NB4 (cell line): ENCODE data around the gene P2RY8.
A peak's percentile ranks its signal among the peaks of the same experiment; 100 is the strongest.
"Not testable (repeated sequence)": the region's sequence is repeated elsewhere in the genome, so short reads cannot be mapped to it uniquely, and the experiment has no call there.

ENCODE experiments used
- DNase-seq: peaks from one replicate; pipeline ENCODE4 v3.0.0; 2010; ENCODE audit warnings: low read depth
- H3K4me3 ChIP-seq: one replicate; pipeline ENCODE4 v1.5.1; 2011; ENCODE audit warnings: mild to moderate bottlenecking, low read depth, low read length, moderate library complexity
- MYC ChIP-seq: IDR thresholded peaks from 2 replicates; pipeline ENCODE4 v1.6.1; 2011; ENCODE audit warnings: low read depth, low read length
- POLR2A ChIP-seq: IDR thresholded peaks from 2 replicates; pipeline ENCODE4 v1.6.1; 2011; ENCODE audit warnings: mild to moderate bottlenecking; ENCODE audit not compliant: insufficient read length; ENCODE audit errors: extremely low read depth
- TF ChIP-seq, protein P1 (sequence below): IDR thresholded peaks from 2 replicates; pipeline ENCODE4 v1.6.1; 2011; ENCODE audit warnings: low read depth, low read length
- TF ChIP-seq, protein P2 (sequence below): IDR thresholded peaks from one replicate; pipeline ENCODE4 v1.5.1; 2012; ENCODE audit warnings: low read depth, low read length

P2RY8 gene

DNA sequence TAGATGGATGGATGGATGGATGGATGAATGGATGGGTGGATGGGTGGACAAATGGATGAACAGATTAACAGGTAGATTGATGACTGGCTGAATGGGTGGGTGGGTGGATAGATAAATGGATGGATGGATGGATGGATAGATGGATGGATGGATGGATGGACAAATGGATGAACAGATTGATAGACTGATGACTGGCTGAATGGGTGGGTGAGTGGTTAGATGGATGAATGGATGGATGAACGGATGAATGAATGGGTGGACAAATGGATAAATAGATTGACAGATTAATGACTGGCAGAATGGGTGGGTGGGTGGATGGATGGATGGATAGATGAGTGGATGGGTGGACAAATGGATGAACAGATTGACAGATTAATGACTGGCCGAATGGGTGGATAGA lies 40.9 kb upstream of the P2RY8 start:
- no peak overlapping the region for H3K4me3 ChIP-seq
- no peak for DNase-seq
- TF ChIP-seq MYC (no peak), POLR2A (no peak)
- TF ChIP-seq, protein P1, sequence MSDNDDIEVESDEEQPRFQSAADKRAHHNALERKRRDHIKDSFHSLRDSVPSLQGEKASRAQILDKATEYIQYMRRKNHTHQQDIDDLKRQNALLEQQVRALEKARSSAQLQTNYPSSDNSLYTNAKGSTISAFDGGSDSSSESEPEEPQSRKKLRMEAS: no peak
- TF ChIP-seq, protein P2, sequence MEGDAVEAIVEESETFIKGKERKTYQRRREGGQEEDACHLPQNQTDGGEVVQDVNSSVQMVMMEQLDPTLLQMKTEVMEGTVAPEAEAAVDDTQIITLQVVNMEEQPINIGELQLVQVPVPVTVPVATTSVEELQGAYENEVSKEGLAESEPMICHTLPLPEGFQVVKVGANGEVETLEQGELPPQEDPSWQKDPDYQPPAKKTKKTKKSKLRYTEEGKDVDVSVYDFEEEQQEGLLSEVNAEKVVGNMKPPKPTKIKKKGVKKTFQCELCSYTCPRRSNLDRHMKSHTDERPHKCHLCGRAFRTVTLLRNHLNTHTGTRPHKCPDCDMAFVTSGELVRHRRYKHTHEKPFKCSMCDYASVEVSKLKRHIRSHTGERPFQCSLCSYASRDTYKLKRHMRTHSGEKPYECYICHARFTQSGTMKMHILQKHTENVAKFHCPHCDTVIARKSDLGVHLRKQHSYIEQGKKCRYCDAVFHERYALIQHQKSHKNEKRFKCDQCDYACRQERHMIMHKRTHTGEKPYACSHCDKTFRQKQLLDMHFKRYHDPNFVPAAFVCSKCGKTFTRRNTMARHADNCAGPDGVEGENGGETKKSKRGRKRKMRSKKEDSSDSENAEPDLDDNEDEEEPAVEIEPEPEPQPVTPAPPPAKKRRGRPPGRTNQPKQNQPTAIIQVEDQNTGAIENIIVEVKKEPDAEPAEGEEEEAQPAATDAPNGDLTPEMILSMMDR: no peak

DNA sequence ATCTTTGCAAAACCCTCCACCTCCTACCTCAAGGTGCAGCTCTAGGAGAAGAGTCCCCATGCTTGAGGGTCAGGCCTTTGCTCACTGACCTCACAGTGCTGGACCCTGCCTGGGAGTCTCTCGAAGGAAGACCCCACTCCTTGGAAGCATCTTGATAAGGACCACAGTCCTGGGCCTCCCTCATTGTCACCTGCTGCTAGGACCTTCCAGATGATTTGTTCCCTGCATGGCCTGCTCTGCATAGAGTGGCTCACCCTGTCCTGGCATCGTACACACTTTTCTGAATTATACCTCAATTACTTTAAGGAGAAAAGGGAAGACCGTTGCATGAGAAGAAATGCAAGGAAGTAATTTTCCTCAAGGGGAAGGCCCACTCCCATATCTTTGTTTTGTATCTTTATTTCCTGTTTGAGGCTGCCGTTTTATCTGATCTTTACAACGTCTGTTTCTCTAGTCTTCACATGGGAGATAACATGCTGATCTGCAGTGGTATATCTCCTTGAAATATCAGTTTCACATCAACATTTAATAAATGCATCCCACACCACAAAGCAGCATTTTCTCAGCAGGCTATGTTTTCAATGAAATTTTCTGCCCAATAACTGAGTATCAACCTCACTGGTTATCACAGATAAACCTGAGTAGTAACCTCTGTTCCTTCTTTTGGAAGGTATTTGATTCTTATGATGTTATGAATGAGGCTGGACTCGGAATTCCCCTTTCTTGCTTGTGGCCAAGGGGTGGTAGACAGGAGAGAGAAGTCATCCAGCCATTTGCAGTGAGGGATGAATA lies 39.4 kb upstream of the P2RY8 start:
- H3K4me3 ChIP-seq: no peak overlapping the region
- DNase-seq: no peak
- no peak for TF ChIP-seq MYC
- TF ChIP-seq, protein P2: no peak

DNA sequence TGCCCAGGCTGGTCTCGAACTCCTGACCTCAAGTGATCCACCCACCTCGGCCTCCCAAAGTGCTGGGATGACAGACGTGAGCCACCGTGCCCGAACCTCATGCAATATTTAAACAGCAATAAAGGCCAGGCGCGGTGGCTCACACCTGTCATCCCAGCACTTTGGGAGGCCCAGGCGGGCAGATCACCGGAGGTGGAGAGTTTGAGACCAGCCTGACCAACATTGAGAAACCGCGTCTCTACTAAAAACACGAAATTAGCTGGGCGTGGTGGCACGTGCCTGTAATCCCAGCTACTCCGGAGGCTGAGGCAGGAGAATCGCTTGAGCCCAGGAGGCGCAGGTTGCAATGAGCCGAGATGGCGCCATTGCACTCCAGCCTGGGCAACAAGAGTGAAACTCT lies 37.2 kb upstream of the P2RY8 start:
- H3K4me3 ChIP-seq, DNase-seq: not testable (repeated sequence)

DNA sequence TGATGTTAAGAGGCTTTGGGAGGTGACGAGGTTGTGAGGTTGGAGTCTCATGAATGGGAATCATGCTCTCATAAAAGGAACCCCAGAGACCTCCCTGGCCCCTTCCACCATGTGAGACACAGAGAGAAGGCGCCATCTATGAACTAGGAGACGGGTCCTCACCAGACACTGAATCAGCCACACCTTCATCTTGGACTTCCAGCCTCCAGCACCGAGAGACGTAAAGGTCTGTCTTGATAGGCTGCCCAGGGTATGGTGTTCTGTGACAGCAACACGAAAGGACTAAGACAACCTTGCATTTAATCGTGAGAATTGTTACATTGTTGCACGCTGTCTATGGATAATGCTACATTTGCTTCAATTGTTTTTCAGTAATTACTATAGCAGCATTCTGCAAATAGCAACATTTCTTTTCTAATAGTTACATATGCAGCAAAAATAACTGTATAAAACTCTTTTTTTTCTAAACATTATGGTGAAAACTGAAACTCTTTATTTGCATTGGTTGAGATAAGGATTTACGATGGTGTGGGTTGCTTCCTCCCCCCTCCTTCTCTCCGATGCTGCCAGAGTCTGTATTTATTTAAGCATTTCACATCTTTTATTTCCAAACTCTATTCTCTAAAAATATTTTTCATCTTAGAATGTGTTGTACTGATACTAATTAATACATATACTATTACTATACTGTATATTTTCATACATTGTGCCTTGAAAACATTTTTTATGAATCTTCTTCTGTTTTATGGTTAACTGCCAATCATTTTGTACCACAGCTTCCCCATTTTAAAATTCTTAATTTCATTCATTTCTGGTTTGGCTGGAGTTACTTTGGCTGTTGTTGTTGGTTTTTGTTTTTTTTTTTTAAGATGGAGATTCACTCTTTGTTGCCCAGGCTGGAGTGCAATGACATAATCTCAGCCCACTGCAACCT lies 28.0 kb upstream of the P2RY8 start:
- peak; percentile 78 for DNase-seq
- peak overlapping the region; percentile 65 for H3K4me3 ChIP-seq

DNA sequence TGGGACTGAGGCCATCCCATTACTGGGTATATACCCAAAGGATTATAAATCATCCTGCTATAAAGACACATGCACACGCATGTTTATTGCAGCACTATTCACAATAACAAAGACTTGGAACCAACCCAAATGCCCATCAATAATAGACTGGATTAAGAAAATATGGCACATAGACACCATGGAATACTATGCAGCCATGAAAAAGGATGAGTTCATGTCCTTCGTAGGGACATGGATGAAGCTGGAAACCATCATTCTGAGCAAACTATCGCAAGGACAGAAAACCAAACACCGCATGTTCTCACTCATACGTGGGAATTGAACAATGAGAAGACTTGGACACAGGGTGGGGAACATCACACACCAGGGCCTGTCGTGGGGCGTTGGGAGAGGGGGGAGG lies 27.1 kb upstream of the P2RY8 start:
- not testable (repeated sequence) for DNase-seq

More for the DNA sequence above, 28.0 kb upstream of the P2RY8 start:
- no peak for TF ChIP-seq POLR2A
- TF ChIP-seq, protein P1: no peak
- no peak for TF ChIP-seq MYC

DNA sequence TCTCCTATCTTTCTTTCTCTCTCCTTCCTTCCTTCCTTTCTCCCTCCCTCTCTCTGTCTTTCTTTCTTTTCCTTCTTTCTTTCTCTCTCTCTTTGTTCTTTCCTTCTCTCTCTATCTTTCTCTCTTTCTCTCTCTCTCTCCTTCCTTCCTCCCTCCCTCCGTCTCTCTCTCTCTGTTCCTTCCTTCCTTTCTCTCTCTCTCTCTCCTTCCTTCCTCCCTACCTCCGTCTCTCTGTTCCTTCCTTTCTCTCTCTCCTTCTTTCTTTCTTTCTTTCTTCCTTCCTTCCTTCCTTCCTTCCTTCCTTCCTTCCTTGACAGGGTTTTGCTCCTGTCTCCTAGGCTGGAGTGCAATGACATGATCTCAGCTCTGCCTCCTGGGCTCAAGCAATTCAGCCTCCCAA lies 24.2 kb upstream of the P2RY8 start:
- no peak for DNase-seq
- TF ChIP-seq, protein P1: no peak
- TF ChIP-seq MYC (no peak), POLR2A (no peak)
- TF ChIP-seq, protein P2: no peak
- no peak overlapping the region for H3K4me3 ChIP-seq

More for the DNA sequence above, 27.1 kb upstream of the P2RY8 start:
- H3K4me3 ChIP-seq: not testable (repeated sequence)

DNA sequence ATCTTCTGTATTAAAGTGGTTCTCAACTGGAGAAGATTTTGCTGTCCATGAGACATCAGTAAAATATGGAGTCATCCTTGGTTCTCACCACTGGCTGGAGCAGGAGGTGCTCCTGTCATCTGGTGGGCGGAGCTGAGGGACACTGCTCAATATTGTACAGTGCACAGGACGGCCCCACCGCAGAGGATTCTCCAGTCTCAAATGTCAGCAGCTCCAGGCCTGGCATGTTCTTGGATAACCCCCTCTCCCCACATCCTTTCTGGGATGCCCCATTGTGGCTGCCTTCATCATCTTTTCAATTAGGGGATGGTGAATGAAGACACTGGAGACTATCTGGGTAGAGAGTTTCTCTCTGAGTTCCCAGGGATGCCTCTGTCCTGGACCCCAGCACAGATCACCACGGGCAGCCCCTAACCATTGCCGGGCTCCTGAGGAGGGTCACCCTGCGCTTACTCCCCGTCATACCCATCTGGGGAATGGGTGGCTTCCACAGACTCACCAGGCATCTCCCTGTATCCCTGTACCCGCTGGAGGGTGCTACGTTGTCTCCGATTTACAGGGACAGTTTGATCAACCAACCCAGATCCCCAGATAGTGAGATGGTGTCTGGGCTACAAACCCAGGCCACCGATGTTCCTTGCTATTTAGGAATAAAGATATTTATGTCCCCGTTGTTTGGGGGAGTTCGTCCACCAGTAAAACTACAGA lies 21.9 kb upstream of the P2RY8 start:
- no peak overlapping the region for H3K4me3 ChIP-seq
- DNase-seq: no peak
- TF ChIP-seq, protein P2: no peak
- TF ChIP-seq, protein P1: no peak
- TF ChIP-seq MYC (no peak), POLR2A (no peak)

DNA sequence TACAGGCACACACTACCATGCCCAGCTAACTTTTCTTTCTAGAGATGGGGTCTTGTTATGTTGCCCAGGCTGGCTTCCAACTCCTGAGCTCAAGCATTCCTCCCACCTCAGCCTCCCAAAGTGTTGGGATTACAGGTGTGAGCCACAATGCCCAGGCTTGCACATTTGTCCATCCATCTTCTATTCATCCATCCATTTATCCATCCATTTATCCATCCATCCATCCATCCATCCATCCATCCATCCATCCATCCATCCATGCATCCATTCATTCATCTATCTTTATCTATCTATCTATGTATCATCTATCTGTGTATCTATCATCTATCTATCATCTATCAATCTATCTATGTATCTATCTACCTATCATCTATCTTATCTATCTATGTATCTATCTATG lies 20.5 kb upstream of the P2RY8 start:
- not testable (repeated sequence) for H3K4me3 ChIP-seq, DNase-seq
